GM21360 (cell line): ENCODE results near the gene MYF6.
"Not testable (repeated sequence)": the region's sequence is repeated elsewhere in the genome, so short reads cannot be mapped to it uniquely, and the experiment has no call there.

Source experiments
- ATAC-seq: cut with Tn5 transposase; IDR thresholded peaks from one replicate; pipeline ENCODE4 v1.9.1; 2021; ENCODE audit warnings: mild to moderate bottlenecking, moderate library complexity; ENCODE audit not compliant: unreplicated experiment

Gene MYF6

GRCh38 chr12:80707126-80707829 is at the start of gene MYF6:
TSS of gene MYF6 (plus strand) at chr12:80707634. CDS start at chr12:80707720, 86 bp downstream.
- ATAC-seq, result no peak

GRCh38 chr12:80659512-80660063 is 47.8 kb upstream of the MYF6 start:
- no peak for ATAC-seq

- ATAC-seq, result no peak
These were observed 44.8 kb upstream of the MYF6 start for GRCh38 chr12:80662586-80662985.

- ATAC-seq, result no peak
These were observed 37.2 kb upstream of the MYF6 start for GRCh38 chr12:80670214-80670613.

- ATAC-seq, result not testable (repeated sequence)
These were observed 31.3 kb upstream of the MYF6 start for GRCh38 chr12:80676042-80676636.

GRCh38 chr12:80676856-80677255 is 30.6 kb upstream of the MYF6 start:
- no peak for ATAC-seq

- ATAC-seq, result no peak
These were observed 29.4 kb upstream of the MYF6 start for GRCh38 chr12:80677994-80678393.

GRCh38 chr12:80679346-80680131 is 27.9 kb upstream of the MYF6 start:
- ATAC-seq, result no peak

- peak; percentile 63 for ATAC-seq
These were observed 26.1 kb upstream of the MYF6 start for GRCh38 chr12:80681287-80681686.

- no peak for ATAC-seq
These were observed 25.6 kb upstream of the MYF6 start for GRCh38 chr12:80681786-80682185.

- ATAC-seq, result no peak
These were observed 23.3 kb upstream of the MYF6 start for GRCh38 chr12:80684077-80684495.

GRCh38 chr12:80690090-80690489 is 17.3 kb upstream of the MYF6 start:
- no peak for ATAC-seq

GRCh38 chr12:80690513-80690912 is 16.9 kb upstream of the MYF6 start:
- ATAC-seq, result no peak

- ATAC-seq, result peak; percentile 79
These were observed 15.3 kb upstream of the MYF6 start for GRCh38 chr12:80692114-80692513.

GRCh38 chr12:80697270-80697887 is 10.1 kb upstream of the MYF6 start:
- ATAC-seq, result no peak

GRCh38 chr12:80698256-80698655 is 9.2 kb upstream of the MYF6 start:
- ATAC-seq, result no peak

- ATAC-seq, result no peak
These were observed 8.4 kb upstream of the MYF6 start for GRCh38 chr12:80698847-80699542.

GRCh38 chr12:80700327-80700726 is 7.1 kb upstream of the MYF6 start:
- ATAC-seq, result no peak

GRCh38 chr12:80701388-80701787 is 6.0 kb upstream of the MYF6 start:
- ATAC-seq, result no peak
